Thoracic aorta (tissue), 2 donors: Measurements from ENCODE around the gene SCIN. TPM values are rescaled to one million over a fixed set of nuclear protein-coding genes. Genes with fewer than 3 reads are reported as not detected.

Experiments used
- ATAC-seq: fragments of 150-250 bp; one replicate; pipeline ENCODE4 v1.8.0; 2017; ENCODE audit warnings: low read depth; ENCODE audit not compliant: insufficient number of reproducible peaks, low FRiP score
- DNase-seq: peaks from one replicate; pipeline ENCODE4 v3.0.0-alpha.2; 2020; ENCODE audit warnings: low spot score
- H3K27ac ChIP-seq, 2 donors: fragments of 200-600 bp; sonication (generic); 1 replicate in 1 of 2; 2 replicates in 1 of 2; pipeline ENCODE4 v1.5.1; 2016; ENCODE audit warnings: mild to moderate bottlenecking in 2 of 2, moderate library complexity in 2 of 2
- H3K27me3 ChIP-seq: fragments of 200-600 bp; sonication (generic); replicated peaks from 2 replicates; pipeline ENCODE4 v1.6.0; 2016; ENCODE audit warnings: mild to moderate bottlenecking; ENCODE audit not compliant: insufficient read depth
- H3K36me3 ChIP-seq: fragments of 200-600 bp; sonication (generic); one replicate; pipeline ENCODE4 v1.5.1; 2016
- H3K4me1 ChIP-seq, 2 donors: fragments of 200-600 bp; sonication (generic); 1 replicate in 1 of 2; 2 replicates in 1 of 2; pipeline versions ENCODE4 v1.5.1 to v1.6.0; 2016; ENCODE audit warnings: low read depth in 2 of 2, mild to moderate bottlenecking in 1 of 2; ENCODE audit not compliant: control insufficient read depth in 1 of 2
- H3K4me3 ChIP-seq: fragments of 200-600 bp; sonication (generic); 2 replicates; pipeline ENCODE4 v1.5.1; 2016; ENCODE audit warnings: mild to moderate bottlenecking
- H3K9me3 ChIP-seq: fragments of 200-600 bp; sonication (generic); 2 replicates; pipeline ENCODE4 v1.5.1; 2016
- CTCF ChIP-seq: fragments of 200-600 bp; sonication (generic); IDR thresholded peaks from one replicate; pipeline ENCODE4 v1.5.1; 2019; ENCODE audit warnings: antibody characterized with exemption
- total RNA-seq, 2 donors: library from RNA; depleted of rRNA; stranded (reverse); fragments of >200 nt; gene quantifications; one replicate each; pipeline versions ENCODE4 v1.1.0 to v1.2.3, GENCODE V29; 2016

The SCIN gene
- total RNA-seq, 2 donors from 2014 or later: 0.49 to 2.0 TPM

GRCh38 chr7:12534046-12534445, 36.5 kb upstream of the SCIN start:
- Histone ChIP-seq H3K4me1 (no peaks in the 10 kb centered on the region), H3K4me3 (no peak overlapping the region), H3K27ac (no peak overlapping the region), H3K36me3 (no peaks in the 10 kb centered on the region), H3K27me3 (no peaks in the 10 kb centered on the region), H3K9me3 (no peaks in the 10 kb centered on the region)
- DNase-seq: no peak
- TF ChIP-seq CTCF: no peak
- no peak for ATAC-seq

- Histone ChIP-seq H3K27me3 (no peaks in the 10 kb centered on the region), H3K4me1 (no peaks in the 10 kb centered on the region), H3K36me3 (no peaks in the 10 kb centered on the region), H3K4me3 (no peak overlapping the region), H3K27ac (no peak overlapping the region), H3K9me3 (no peaks in the 10 kb centered on the region)
- no peak for DNase-seq
- no peak for TF ChIP-seq CTCF
- no peak for ATAC-seq
These were observed 30.8 kb upstream of the SCIN start for GRCh38 chr7:12539681-12540080.

GRCh38 chr7:12540850-12541249, 29.7 kb upstream of the SCIN start:
- Histone ChIP-seq H3K4me1 (no peaks in the 10 kb centered on the region), H3K27me3 (no peaks in the 10 kb centered on the region), H3K36me3 (no peaks in the 10 kb centered on the region), H3K4me3 (no peak overlapping the region), H3K27ac (no peak overlapping the region), H3K9me3 (no peaks in the 10 kb centered on the region)
- no peak for ATAC-seq
- no peak for DNase-seq
- no peak for TF ChIP-seq CTCF

GRCh38 chr7:12543586-12543985, 26.9 kb upstream of the SCIN start:
- no peak for DNase-seq
- H3K9me3 ChIP-seq: no peaks in the 10 kb centered on the region
- TF ChIP-seq CTCF: no peak
- no peak for ATAC-seq
- no peaks in the 10 kb centered on the region for H3K27me3 ChIP-seq
- H3K4me1 ChIP-seq: no peaks in the 10 kb centered on the region
- no peak overlapping the region for H3K4me3 ChIP-seq
- no peaks in the 10 kb centered on the region for H3K36me3 ChIP-seq
- no peak overlapping the region for H3K27ac ChIP-seq

GRCh38 chr7:12549106-12549505, 21.4 kb upstream of the SCIN start:
- DNase-seq (no peak), ATAC-seq (no peak)
- Histone ChIP-seq H3K27ac (no peak overlapping the region), H3K4me1 (no peaks in the 10 kb centered on the region), H3K9me3 (no peaks in the 10 kb centered on the region), H3K36me3 (no peaks in the 10 kb centered on the region), H3K4me3 (no peak overlapping the region), H3K27me3 (no peaks in the 10 kb centered on the region)
- TF ChIP-seq CTCF: no peak
